HG03045 (cell line): ENCODE data around the gene ZMIZ2.
"Not testable (repeated sequence)": the region's sequence is repeated elsewhere in the genome, so short reads cannot be mapped to it uniquely, and the experiment has no call there.

ENCODE experiments used
- ATAC-seq: cut with Tn5 transposase; IDR thresholded peaks from one replicate; pipeline ENCODE4 v1.9.1; 2021; ENCODE audit warnings: mild to moderate bottlenecking, moderate library complexity; ENCODE audit not compliant: unreplicated experiment

ZMIZ2 gene

DNA sequence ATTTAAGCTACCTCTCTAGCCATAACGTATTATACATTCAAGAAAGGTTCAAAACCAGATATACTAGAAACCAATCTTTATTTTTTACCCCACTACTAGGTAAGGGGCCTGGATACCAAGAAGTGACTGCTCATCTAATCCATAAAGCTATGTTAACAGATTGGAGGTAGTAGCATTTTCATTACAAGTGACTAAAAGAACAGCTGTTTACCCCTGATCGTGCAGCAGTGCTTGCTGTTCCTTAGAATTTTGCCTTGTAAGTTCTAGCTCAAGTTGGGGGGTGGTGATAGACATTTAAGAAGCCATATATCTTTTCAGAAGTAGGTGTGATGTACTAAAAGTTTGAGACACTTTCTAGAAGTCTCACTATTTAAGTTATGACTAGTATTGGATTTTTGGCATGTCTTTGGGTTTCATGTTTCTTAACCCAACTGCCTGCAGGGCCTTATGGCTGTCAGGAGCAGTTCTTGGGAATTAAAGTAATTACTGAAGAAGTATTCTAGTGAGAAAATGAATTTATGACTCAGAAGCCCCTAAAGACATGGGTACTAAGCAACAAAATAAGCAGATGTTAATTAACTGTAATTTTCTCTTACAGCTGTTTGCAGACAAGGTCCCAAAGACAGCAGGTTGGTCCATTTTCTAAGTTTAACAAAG, 50.1 kb downstream of the ZMIZ2 start:
- ATAC-seq = no peak

DNA sequence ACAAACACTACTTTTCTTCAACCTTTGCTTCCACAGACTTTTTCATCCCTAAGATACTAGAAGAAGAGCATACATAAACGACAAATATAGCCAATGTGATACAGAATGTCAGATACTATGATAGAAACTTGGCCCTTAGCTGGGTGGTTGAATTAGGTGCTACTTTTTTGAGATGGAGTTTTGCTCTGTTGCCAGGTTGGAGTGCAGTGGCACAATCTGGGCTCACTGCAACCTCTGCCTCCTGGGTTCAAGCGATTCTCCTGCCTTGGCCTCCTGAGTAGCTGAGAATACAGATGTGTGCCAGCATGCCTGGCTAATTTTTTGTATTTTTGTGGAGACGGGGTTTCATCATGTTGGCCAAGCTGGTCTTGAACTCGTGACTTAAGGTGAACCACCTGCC, 51.3 kb downstream of the ZMIZ2 start:
- no peak for ATAC-seq

DNA sequence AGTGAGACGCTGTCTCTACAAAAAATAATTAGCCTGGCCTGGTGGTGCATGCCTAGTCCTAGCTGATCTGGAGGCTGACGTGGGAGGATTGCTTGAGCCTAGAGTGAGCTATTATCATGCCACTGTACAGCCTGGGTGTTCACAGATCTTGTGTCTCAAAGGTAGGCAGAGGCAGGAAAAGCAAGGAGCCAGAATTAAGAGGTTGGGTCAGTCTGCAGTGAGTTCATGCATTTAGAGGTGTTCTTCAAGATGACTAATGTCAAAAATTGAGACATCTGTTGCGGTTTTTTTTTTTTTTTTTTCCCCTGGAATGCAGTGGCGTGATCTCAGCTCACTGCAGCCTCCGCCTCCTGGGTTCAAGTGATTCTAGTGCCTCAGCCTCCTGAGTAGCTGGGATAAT, 53.2 kb downstream of the ZMIZ2 start:
- ATAC-seq = no peak

DNA sequence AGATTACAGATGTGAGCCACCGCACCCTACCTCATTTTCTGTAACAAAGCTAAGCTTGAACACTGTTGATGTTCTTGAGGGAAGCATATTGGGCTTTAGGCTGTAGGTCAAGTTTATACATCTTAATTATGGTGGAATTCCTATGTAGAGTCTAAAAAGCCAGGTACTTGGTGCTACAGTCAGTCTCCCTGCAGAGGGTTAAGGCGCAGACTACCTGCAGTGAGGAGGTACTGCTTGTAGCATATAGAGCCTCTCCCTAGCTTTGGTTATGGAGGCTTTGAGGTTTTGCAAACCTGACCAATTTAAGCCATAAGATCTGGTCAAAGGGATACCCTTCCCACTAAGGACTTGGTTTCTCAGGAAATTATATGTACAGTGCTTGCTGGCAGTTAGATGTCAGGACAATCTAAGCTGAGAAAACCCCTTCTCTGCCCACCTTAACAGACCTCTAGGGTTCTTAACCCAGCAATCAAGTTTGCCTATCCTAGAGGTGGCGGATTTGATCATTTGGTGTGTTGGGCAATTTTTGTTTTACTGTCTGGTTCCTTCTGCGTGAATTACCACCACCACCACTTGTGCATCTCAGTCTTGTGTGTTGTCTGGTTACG, 53.9 kb downstream of the ZMIZ2 start:
- ATAC-seq = no peak

DNA sequence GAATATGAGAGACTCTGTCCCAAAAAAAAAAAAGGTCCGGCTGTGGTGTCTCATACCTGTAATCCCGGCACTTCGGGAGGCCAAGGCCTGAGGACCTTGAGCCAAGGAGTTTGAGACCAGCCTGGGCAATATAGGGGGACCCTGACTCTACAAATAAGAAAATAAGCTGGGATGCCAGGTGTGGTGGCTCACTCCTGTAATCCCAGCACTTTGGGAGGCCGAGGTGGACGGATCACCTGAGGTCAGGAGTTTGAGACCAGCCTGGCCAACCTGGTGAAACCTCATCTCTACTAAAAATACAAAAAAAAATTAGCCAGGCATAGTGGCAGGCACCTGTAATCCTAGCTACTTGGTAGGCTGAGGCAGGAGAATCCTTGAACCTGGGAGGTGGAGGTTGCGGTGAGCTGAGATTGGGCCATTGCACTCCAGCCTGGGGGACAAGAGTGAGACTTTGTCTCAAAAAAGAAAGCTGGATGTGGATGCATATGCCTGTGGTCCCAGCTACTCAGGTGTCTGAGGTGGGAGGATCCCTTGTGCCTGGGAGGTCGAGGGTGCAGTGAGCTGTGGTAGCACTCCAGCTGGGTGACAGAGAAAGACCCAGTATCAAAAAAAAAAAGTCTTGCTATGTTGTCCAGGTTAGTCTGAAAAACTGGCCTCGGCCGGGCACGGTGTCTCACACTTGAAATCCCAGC, 55.3 kb downstream of the ZMIZ2 start:
- ATAC-seq = not testable (repeated sequence)

DNA sequence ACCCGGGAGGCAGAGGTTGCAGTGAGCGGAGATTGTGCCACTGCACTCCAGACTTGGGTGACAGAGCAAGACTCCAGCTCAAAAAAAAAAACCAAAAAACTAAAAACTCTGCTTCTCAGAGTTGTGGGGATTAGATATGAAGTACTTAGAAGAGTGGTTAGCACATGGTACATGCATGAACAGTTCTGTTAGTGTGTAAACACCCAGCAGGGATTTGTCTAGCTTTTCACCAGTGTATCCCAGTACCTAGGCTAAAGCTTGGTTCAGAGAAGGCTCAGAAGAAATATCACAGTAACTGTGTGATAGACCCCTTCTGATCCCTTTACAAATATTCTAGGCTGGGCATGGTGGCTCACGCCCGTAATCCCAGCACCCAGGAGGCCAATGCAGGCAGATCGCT, 57.3 kb downstream of the ZMIZ2 start:
- ATAC-seq = no peak

DNA sequence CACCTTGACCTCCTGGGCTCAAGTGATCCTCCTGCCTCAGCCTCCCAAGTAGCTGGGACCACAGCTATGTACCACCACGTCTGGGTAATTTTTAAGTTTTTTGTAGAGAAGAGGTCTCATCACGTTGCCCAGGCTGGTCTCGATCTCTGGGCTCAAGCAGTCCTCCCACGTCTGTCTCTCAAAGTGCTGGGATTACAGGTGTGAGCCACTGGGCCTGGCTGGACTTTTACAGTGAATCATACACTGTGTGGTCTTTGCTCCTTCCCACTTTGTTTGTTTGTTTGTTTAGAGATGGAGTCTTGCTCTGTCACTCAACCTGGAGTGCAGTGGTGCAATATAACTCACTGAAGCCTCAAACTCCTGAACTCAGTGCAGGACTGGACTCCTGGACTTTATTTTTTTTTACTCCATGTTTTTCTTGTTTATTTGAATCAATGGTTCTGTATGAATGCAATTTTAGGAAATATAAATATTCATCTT, 60.3 kb downstream of the ZMIZ2 start:
- no peak for ATAC-seq

DNA sequence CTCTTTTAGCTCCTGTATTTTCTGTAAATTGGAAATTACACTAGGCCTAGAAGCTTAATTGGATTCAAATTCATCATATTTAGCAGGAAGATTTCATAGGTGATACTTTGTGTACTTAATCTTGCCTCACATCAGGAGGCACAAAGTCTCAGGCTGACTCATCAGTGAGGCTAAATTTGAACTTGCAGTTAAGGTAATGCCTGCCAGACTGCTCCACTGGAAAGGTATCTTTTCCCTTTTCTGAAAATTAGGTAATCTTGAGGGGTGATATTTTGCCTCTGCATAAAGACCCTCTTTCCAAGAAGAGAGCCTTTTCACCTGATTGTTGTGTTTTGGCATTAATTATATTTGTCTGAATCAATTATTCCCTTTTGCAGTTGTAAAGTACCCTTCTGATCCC, 62.4 kb downstream of the ZMIZ2 start:
- ATAC-seq = no peak

DNA sequence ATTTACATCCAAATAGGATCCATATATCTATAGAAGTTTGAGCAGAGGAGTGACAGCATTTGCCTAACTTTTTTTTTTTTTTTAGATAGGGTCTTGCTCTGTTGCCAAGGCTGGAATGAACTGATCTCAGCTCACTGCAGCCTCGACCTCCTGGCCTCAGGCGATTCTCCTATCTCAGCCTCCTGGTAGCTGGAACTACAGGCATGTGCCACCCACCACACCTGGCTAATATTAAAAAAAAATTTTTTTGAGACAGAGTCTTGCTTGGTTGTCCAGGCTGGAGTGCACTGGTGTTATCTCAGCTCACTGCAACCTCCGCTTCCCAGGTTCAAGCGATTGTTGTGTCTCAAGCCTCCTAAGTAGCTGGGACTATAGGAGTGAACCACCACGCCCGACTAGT, 62.9 kb downstream of the ZMIZ2 start:
- ATAC-seq = no peak

DNA sequence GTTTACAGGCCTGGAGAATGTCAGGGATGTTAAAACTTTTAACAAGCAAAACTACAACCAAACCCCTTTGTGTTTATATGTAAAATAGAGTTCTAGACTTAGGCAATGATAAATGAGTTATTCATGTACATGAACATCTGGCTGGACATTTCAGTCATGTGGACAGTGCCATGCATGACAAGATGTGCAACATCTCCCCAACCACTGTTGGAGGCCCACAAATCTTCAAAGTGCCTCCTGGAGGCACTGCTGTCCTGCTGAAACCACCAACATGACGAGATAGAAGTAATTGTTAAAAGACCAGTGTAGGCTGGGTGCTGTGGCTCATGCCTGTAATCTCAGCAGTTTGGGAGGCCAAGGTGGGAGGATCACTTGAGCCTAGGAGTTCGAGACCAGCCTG, 66.3 kb downstream of the ZMIZ2 start:
- ATAC-seq = no peak

DNA sequence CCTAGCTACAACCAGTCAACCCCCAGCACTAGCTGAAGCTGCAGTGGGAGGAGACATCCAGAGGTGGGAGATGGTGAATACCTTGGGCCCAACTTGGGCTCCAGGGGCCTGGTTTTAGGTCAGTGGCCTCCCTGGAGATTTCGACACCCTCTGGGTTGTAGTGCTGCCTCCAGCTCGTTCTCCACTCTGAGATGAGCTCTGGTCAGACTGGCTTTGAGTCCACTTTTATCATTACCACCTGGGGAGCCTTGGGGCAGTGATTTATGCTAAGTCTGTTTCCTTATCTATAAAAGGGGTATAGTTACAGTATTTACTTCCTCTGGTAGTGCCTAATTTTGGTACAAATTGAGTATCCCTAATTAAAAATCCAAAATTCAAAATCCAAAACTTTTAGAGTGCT, 70.6 kb downstream of the ZMIZ2 start:
- ATAC-seq = no peak
